Naive thymus-derived CD4-positive, alpha-beta T cell (primary cell): ENCODE measurements around the gene SORBS1. TPM values are rescaled to one million over a fixed set of nuclear protein-coding genes. Genes with fewer than 3 reads are reported as not detected.

Source experiments
- ATAC-seq: fragments of 150-1000 bp; cut with Tn5 transposase; 2 replicates; pipeline ENCODE4 v1.10.0; 2021; ENCODE audit warnings: mild to moderate bottlenecking, moderate library complexity
- CTCF ChIA-PET: fragments of 350-600 bp; sonication (Branson Sonifier 250); formaldehyde crosslinking; loops from one replicate; lab custom pipeline; 2021; ENCODE audit warnings: antibody characterized with exemption; lab: Charles Lee
- POLR2A ChIA-PET: fragments of 350-600 bp; sonication (Branson Sonifier 250); formaldehyde crosslinking; loops from one replicate; lab custom pipeline; 2021; ENCODE audit warnings: antibody characterized with exemption, inconsistent platforms; lab: Charles Lee
- DNase-seq, 9 donors: peaks; one replicate each; pipeline versions ENCODE4 v3.0.0 to v3.0.0-alpha.2; 2020 to 2022; ENCODE audit warnings: mixed read lengths in 1 of 9
- H3K27ac ChIP-seq: one replicate; pipeline ENCODE4 v1.7.0; 2013; ENCODE audit warnings: mild to moderate bottlenecking, low read depth, low read length, moderate library complexity
- H3K27me3 ChIP-seq, 2 donors: one replicate each; pipeline ENCODE4 v1.7.0; 2013; ENCODE audit warnings: low read length in 2 of 2, mild to moderate bottlenecking in 2 of 2, moderate library complexity in 2 of 2; ENCODE audit not compliant: control insufficient read depth in 2 of 2, insufficient read depth in 2 of 2
- H3K36me3 ChIP-seq, 3 experiments: 1 replicate in 2 of 3; 2 replicates in 1 of 3; pipeline ENCODE4 v1.7.0; 2013; ENCODE audit warnings: low read length in 3 of 3, mild to moderate bottlenecking in 3 of 3, moderate library complexity in 1 of 3; ENCODE audit not compliant: insufficient read depth in 3 of 3, control insufficient read depth in 2 of 3
- H3K4me1 ChIP-seq, 2 donors: one replicate each; pipeline ENCODE4 v1.7.0; 2013; ENCODE audit warnings: low read length in 2 of 2, mild to moderate bottlenecking in 2 of 2, moderate library complexity in 1 of 2; ENCODE audit not compliant: control insufficient read depth in 2 of 2, insufficient read depth in 2 of 2
- H3K4me3 ChIP-seq: 2 replicates; pipeline ENCODE4 v1.7.0; 2013; ENCODE audit warnings: mild to moderate bottlenecking, low read length
- H3K9me3 ChIP-seq, 3 experiments: 1 replicate in 2 of 3; 2 replicates in 1 of 3; pipeline ENCODE4 v1.7.0; 2013; ENCODE audit warnings: low read length in 3 of 3; ENCODE audit not compliant: control insufficient read depth in 2 of 3
- H3K27ac Mint-ChIP-seq, 9 donors: one replicate each; pipeline ENCODE4 v1.8.0; 2020 to 2022; ENCODE audit warnings: mixed read lengths in 9 of 9, mild to moderate bottlenecking in 8 of 9, moderate library complexity in 5 of 9, inconsistent platforms in 2 of 9
- H3K27me3 Mint-ChIP-seq, 5 donors: one replicate each; pipeline ENCODE4 v1.8.0; 2021 to 2022; ENCODE audit warnings: mixed read lengths in 5 of 5, mild to moderate bottlenecking in 1 of 5
- H3K36me3 Mint-ChIP-seq, 5 donors: one replicate each; pipeline ENCODE4 v1.8.0; 2020 to 2022; ENCODE audit warnings: mixed read lengths in 5 of 5, mild to moderate bottlenecking in 3 of 5, inconsistent platforms in 1 of 5
- H3K4me1 Mint-ChIP-seq, 7 donors: one replicate each; pipeline ENCODE4 v1.8.0; 2020 to 2022; ENCODE audit warnings: mixed read lengths in 7 of 7, mild to moderate bottlenecking in 3 of 7, inconsistent platforms in 1 of 7
- H3K4me3 Mint-ChIP-seq, 10 donors: one replicate each; pipeline ENCODE4 v1.8.0; 2020 to 2022; ENCODE audit warnings: mild to moderate bottlenecking in 10 of 10, mixed read lengths in 10 of 10, moderate library complexity in 6 of 10, inconsistent platforms in 2 of 10
- H3K9me3 Mint-ChIP-seq, 11 donors: one replicate each; pipeline ENCODE4 v1.8.0; 2020 to 2022; ENCODE audit warnings: mixed read lengths in 11 of 11, mild to moderate bottlenecking in 4 of 11, inconsistent platforms in 1 of 11, moderate library complexity in 1 of 11
- intact Hi-C, 2 donors: fragments of 100-400 bp; cut with micrococcal nuclease; formaldehyde crosslinking; loops; one replicate each; pipeline ENCODE4 v1.15.1; 2023
- polyA plus RNA-seq, 2 donors: library from polyadenylated mRNA; unstranded; fragments of 300-500 nt; fragmentation: Illumina TruSeq; gene quantifications; one replicate each; pipeline ENCODE4 v1.2.3, GENCODE V29; 2021
- total RNA-seq, 6 experiments: library from RNA in 5 of 6; stranded (reverse) in 5 of 6; gene quantifications; 1 replicate in 5 of 6; 2 replicates in 1 of 6; pipeline ENCODE4 v1.2.3 and lab custom pipeline; 2021 to 2026

Gene SORBS1
- total and polyA plus RNA-seq, 7 experiments from 2014 or later: 0.58 to 1.9 (median 0.95) TPM

DNA sequence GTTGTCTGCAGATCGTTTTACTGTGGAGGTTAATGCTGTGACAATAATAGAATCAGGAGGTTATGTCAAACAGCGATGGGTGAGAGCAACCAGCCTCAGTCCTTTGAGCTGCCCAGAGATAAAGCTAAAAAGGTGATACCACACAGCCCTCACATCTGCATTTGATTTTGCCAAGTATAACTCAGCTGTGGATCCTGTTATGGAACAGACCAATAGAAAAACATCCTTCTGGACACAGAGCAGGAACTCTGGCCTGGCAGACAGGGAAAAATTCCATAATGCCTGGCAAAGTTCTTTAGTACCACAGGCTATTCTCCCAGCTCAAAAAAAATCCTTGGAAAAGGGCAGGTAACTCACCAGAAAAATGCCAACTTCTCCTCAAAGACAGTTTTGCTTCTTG is 183.2 kb downstream of the SORBS1 start:
- ATAC-seq: no peak
- ChIA-PET POLR2A (interaction anchor here (0.7 kb wide), 1 partner anchor 17 kb away, joined by 5 read pairs; no protein-coding TSS in a partner anchor), CTCF (interaction anchor here (0.6 to 1.4 kb wide), 2 partner anchors 14 to 170 kb away, joined by 3 to 4 read pairs; no protein-coding TSS in a partner anchor)
- no peak overlapping the region for H3K4me3 Mint-ChIP-seq
- H3K9me3 Mint-ChIP-seq: peaks cover 0 to 19% (median 4%) of the 10 kb centered on the region in 11 donors
- H3K27me3 Mint-ChIP-seq: peaks cover 0 to 37% (median 0%) of the 10 kb centered on the region in 5 donors
- Histone ChIP-seq H3K4me3 (no peak overlapping the region), H3K4me1 (no peaks in the 10 kb centered on the region), H3K36me3 (no peaks in the 10 kb centered on the region), H3K9me3 (no peaks in the 10 kb centered on the region), H3K27me3 (no peaks in the 10 kb centered on the region), H3K27ac (no peak overlapping the region)
- intact Hi-C loops: no loop called here
- H3K36me3 Mint-ChIP-seq: peaks cover 0 to 10% (median 4%) of the 10 kb centered on the region in 5 donors
- DNase-seq: no peak
- peaks cover 0 to 6% (median 4%) of the 10 kb centered on the region in 7 donors for H3K4me1 Mint-ChIP-seq
- no peak overlapping the region for H3K27ac Mint-ChIP-seq

DNA sequence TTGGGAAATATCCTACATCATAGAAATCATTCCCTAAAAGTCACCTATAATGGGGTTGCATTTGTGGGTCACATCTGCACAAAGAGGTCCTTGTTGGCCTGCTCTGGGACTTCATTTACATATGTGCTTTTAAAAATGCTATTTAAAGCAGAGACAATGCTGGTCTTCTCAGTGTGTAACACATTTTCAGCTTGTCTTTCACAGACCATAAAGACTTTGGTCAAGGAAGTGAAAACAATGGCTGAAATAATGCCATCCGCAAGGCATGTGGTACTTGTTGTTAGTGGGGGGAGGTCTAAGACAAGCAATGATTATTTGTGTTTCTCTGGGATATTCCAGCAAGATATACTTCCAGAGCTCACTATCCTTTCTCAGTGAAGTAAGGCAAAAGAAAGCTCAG is 185.8 kb downstream of the SORBS1 start:
- Mint-ChIP-seq H3K27ac (no peak overlapping the region), H3K9me3 (peaks cover 0 to 19% (median 4%) of the 10 kb centered on the region in 11 donors), H3K27me3 (peaks cover 8 to 56% (median 16%) of the 10 kb centered on the region in 5 donors), H3K4me1 (peaks cover 0 to 6% (median 4%) of the 10 kb centered on the region in 7 donors), H3K36me3 (peaks cover 0 to 10% (median 4%) of the 10 kb centered on the region in 5 donors), H3K4me3 (no peak overlapping the region)
- ChIA-PET CTCF (interaction anchor here (1.5 kb wide), 1 partner anchor 10 kb away, joined by 4 read pairs; no protein-coding TSS in a partner anchor), POLR2A (no interaction called here)
- H3K4me1 ChIP-seq: no peaks in the 10 kb centered on the region
- no peaks in the 10 kb centered on the region for H3K27me3 ChIP-seq
- no peak overlapping the region for H3K4me3 ChIP-seq
- ATAC-seq: no peak
- intact Hi-C loops: no loop called here
- no peaks in the 10 kb centered on the region for H3K9me3 ChIP-seq
- no peaks in the 10 kb centered on the region for H3K36me3 ChIP-seq
- no peak overlapping the region for H3K27ac ChIP-seq
- DNase-seq: no peak

DNA sequence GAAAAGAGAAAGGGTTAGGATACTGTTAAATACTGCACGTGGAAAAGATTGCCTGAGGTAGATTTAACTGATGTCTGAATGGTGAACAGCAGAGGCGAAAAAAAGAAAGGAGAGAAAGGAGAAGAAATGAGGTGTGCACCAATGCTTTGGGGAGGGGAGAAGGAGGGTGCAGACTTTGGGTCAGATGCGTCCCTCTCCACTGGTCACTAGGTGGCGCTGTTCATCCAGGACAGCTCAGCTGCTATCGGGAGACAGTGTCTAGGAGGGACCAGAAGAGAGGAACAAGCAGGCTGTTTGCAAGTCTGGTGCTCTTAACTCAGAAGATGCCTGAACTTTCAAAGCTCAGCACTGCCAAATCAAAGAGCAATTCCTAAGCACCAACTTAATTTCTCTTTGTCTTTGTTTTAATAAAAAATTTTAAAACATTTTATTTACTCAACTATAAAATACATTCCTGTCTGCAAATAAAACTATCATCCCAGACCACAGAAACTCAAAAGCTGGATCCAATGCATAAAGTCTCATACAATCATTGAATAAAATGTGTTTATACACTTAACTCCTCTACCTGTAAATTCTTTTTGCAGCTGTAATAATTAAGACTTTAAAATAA is 186.5 kb downstream of the SORBS1 start:
- Mint-ChIP-seq H3K4me3 (no peak overlapping the region), H3K4me1 (peaks cover 0 to 6% (median 4%) of the 10 kb centered on the region in 7 donors), H3K9me3 (peaks cover 0 to 19% (median 4%) of the 10 kb centered on the region in 11 donors), H3K27ac (no peak overlapping the region), H3K27me3 (peaks cover 8 to 56% (median 17%) of the 10 kb centered on the region in 5 donors), H3K36me3 (peaks cover 0 to 10% (median 4%) of the 10 kb centered on the region in 5 donors)
- no peaks in the 10 kb centered on the region for H3K9me3 ChIP-seq
- ATAC-seq (peak; percentile 89), DNase-seq (peak in 4 of 9 donors; percentile 8 to 70 (median 15))
- intact Hi-C loops: loop anchor here (1.0 kb wide), 2 partner anchors 72 to 227 kb away; no protein-coding TSS in a partner anchor
- no peaks in the 10 kb centered on the region for H3K36me3 ChIP-seq
- H3K27ac ChIP-seq: no peak overlapping the region
- no peak overlapping the region for H3K4me3 ChIP-seq
- POLR2A ChIA-PET: no interaction called here
- H3K4me1 ChIP-seq: no peaks in the 10 kb centered on the region
- no peaks in the 10 kb centered on the region for H3K27me3 ChIP-seq
- CTCF ChIA-PET: interaction anchor here (0.5 to 2.0 kb wide), 5 partner anchors 8 to 36 kb away, joined by 3 to 10 read pairs (median 3); no protein-coding TSS in a partner anchor

DNA sequence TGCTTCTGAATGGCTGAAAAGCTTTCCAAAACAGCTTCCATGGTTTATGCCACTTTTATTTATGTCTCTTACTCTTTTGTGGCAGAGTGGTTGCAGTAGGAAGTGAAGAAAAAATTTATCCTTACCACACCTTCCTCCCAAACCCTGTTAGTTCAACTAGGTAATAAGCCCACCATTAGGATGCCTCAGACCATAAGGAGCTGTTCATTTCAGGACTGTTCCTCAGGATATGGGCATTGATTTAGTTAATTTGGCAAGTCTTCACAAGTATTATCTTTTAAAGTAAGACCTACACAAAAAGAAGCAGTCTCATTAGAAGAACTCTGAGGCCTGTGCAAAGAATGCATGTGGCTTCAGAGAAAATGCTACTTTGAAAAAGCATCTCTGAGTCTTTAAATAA is 187.5 kb downstream of the SORBS1 start:
- ChIA-PET CTCF (interaction anchor here (0.7 to 2.0 kb wide), 4 partner anchors 9 to 57 kb away, joined by 3 to 10 read pairs (median 4); no protein-coding TSS in a partner anchor), POLR2A (no interaction called here)
- H3K27me3 ChIP-seq: no peaks in the 10 kb centered on the region
- peaks cover 0 to 10% (median 4%) of the 10 kb centered on the region in 5 donors for H3K36me3 Mint-ChIP-seq
- peaks cover 8 to 61% (median 17%) of the 10 kb centered on the region in 5 donors for H3K27me3 Mint-ChIP-seq
- no peak for ATAC-seq
- no peak overlapping the region for H3K27ac ChIP-seq
- no peaks in the 10 kb centered on the region for H3K9me3 ChIP-seq
- H3K36me3 ChIP-seq: no peaks in the 10 kb centered on the region
- intact Hi-C loops: loop anchor here (1.0 kb wide), 2 partner anchors 73 to 228 kb away; no protein-coding TSS in a partner anchor
- no peak overlapping the region for H3K27ac Mint-ChIP-seq
- H3K4me1 Mint-ChIP-seq: peaks cover 0 to 6% (median 4%) of the 10 kb centered on the region in 7 donors
- DNase-seq: no peak
- peaks cover 0 to 19% (median 4%) of the 10 kb centered on the region in 11 donors for H3K9me3 Mint-ChIP-seq
- no peaks in the 10 kb centered on the region for H3K4me1 ChIP-seq
- H3K4me3 ChIP-seq: no peak overlapping the region
- H3K4me3 Mint-ChIP-seq: no peak overlapping the region

DNA sequence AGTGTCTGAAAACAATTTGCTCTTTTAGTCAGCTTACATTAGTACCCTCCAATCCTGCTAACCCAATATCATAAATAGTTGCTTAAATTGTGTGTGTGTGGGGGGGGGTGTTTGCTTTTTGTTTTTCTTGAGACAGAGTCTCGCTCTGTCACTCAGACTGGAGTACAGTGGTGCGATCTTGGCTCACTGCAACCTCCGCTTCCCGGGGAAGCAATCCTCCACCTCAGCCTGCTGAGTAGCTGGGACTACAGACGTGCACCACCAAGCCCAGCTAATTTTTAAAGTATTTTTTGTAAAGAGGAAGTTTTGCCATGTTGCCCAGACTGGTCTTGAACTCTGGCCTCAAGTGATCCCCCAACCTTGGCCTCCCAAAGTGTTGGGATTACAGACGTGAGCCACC is 196.8 kb downstream of the SORBS1 start:
- ATAC-seq: no peak
- intact Hi-C loops: loop anchor here in 1 of 2 donors (10.0 kb wide), 1 partner anchor 400 kb away; no protein-coding TSS in a partner anchor
- H3K36me3 Mint-ChIP-seq: no peaks in the 10 kb centered on the region
- Histone ChIP-seq H3K27ac (no peak overlapping the region), H3K9me3 (no peaks in the 10 kb centered on the region), H3K36me3 (no peaks in the 10 kb centered on the region), H3K4me3 (no peak overlapping the region), H3K4me1 (no peaks in the 10 kb centered on the region), H3K27me3 (no peaks in the 10 kb centered on the region)
- H3K27ac Mint-ChIP-seq: no peak overlapping the region
- CTCF ChIA-PET: interaction anchor here (0.8 to 2.9 kb wide), 5 partner anchors 10 to 231 kb away, joined by 3 to 6 read pairs (median 4); no protein-coding TSS in a partner anchor
- peaks cover 0 to 2% (median 0%) of the 10 kb centered on the region in 11 donors for H3K9me3 Mint-ChIP-seq
- DNase-seq: no peak
- H3K4me3 Mint-ChIP-seq: no peak overlapping the region
- no peaks in the 10 kb centered on the region for H3K4me1 Mint-ChIP-seq
- H3K27me3 Mint-ChIP-seq: peaks cover 4 to 28% (median 5%) of the 10 kb centered on the region in 5 donors
- POLR2A ChIA-PET: no interaction called here

DNA sequence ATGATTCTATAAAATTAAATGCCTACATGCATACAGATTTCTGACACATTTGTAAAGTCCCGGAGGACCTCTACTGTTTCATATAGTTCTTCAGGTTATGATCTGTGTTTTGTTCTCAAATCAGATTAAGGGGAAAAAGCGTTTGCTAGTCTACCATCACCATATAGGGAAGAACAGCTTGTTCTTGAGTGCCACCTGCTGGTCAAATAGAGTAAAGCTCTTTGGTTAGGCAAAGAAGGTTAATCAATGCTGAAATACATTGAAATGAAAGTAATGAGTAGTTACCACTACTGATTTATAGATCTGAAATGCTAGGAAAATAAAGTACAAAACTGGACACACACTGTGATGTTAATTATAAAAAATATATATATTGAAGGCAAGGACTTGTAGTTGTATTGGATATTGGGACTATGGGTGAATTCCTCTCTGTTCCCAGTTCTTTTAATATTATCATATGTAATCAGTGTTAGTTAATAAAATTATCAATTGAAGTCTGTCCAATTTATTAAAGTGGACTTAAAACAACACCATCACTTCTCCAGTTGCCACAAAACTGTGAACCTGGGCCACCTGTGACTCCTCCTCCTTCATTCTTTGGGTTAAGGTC is 197.8 kb downstream of the SORBS1 start:
- no peaks in the 10 kb centered on the region for H3K36me3 Mint-ChIP-seq
- H3K4me1 ChIP-seq: no peaks in the 10 kb centered on the region
- no peaks in the 10 kb centered on the region for H3K4me1 Mint-ChIP-seq
- intact Hi-C loops: loop anchor here (1.0 to 10.0 kb wide), 6 partner anchors 69 to 399 kb away; no protein-coding TSS in a partner anchor
- H3K27me3 ChIP-seq: no peaks in the 10 kb centered on the region
- no peak overlapping the region for H3K4me3 ChIP-seq
- H3K36me3 ChIP-seq: no peaks in the 10 kb centered on the region
- DNase-seq: peak in 8 of 9 donors; percentile 6 to 59 (median 48)
- H3K27ac ChIP-seq: no peak overlapping the region
- H3K27ac Mint-ChIP-seq: no peak overlapping the region
- no peak overlapping the region for H3K4me3 Mint-ChIP-seq
- POLR2A ChIA-PET: no interaction called here
- no peaks in the 10 kb centered on the region for H3K9me3 Mint-ChIP-seq
- ATAC-seq: peak; percentile 75
- H3K9me3 ChIP-seq: no peaks in the 10 kb centered on the region
- CTCF ChIA-PET: interaction anchor here (1.0 to 2.9 kb wide), 8 partner anchors 9 to 230 kb away, joined by 3 to 10 read pairs (median 5); no protein-coding TSS in a partner anchor
- peaks cover 4 to 18% (median 5%) of the 10 kb centered on the region in 5 donors for H3K27me3 Mint-ChIP-seq
